Mesodermal cell (in vitro differentiated cells): ENCODE measurements around the gene GPX3.

ENCODE experiments used
- H3K27ac ChIP-seq: 2 replicates; pipeline ENCODE4 v1.7.0; 2013; ENCODE audit warnings: mild to moderate bottlenecking, low read depth, low read length, moderate library complexity; ENCODE audit not compliant: severe bottlenecking
- H3K36me3 ChIP-seq: 2 replicates; pipeline ENCODE4 v1.7.1; 2013; ENCODE audit warnings: mild to moderate bottlenecking, low read length, moderate library complexity; ENCODE audit not compliant: control insufficient read depth, insufficient read depth
- H3K4me1 ChIP-seq: one replicate; pipeline ENCODE4 v1.7.1; 2013; ENCODE audit warnings: mild to moderate bottlenecking, low read length; ENCODE audit not compliant: insufficient read depth, control insufficient read depth, poor library complexity, severe bottlenecking
- H3K4me3 ChIP-seq: 2 replicates; pipeline ENCODE4 v1.7.0; 2013; ENCODE audit warnings: low read length, control low read depth, mild to moderate bottlenecking; ENCODE audit not compliant: insufficient read depth, poor library complexity, severe bottlenecking; ENCODE audit errors: extremely low read depth
- H3K9me3 ChIP-seq: 2 replicates; pipeline ENCODE4 v1.7.1; 2013; ENCODE audit warnings: mild to moderate bottlenecking, low read length, moderate library complexity; ENCODE audit not compliant: control insufficient read depth
- WGBS, 2 experiments: methylation state at CpG; one replicate each; pipeline ENCODE4 v1.1.5; 2013; ENCODE audit warnings: missing lambda C conversion rate in 2 of 2; ENCODE audit not compliant: insufficient coverage in 2 of 2; 5-methylcytosine and 5-hydroxymethylcytosine counted together

GPX3 gene

DNA sequence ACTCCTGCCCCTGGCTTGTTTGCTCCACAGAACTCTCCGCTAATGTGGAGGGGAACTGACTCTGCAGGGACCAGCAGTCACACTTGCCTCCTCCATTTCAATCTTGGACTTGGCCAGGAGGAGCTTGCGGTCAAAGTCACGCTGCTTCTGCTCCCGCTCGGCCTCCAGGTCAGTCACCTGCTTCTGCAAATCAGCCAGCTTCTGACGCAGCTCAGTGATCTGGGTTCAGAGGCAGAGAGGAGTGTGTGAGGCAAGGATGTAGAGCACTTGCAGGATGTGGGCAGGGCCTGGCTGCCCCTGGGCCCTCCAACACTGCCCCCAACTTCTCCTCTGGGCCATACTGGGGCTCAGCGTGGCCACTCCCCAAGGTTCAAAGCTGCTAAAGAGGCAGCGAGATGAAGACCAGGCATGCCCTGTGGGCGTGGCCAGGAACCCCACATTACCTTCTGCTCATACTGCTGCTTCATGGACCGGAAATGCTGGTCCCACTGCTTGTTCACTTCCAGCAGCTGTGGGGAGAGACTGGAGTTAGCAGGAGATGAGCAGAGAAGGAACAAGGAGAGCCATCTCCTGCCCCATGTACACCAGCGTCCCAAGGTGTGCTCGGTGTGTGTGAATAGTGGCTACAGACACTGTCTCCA, 22.2 kb downstream of the GPX3 start:
- 95 to 96% methylated on average over 9 to 10 of the region's 12 CpGs for WGBS, 2 experiments
- peaks cover 15% of the 10 kb centered on the region for H3K4me1 ChIP-seq
- no peak overlapping the region for H3K4me3 ChIP-seq
- no peaks in the 10 kb centered on the region for H3K9me3 ChIP-seq
- H3K27ac ChIP-seq = no peak overlapping the region
- H3K36me3 ChIP-seq = peaks cover 91% of the 10 kb centered on the region

GRCh38 chr5:151047814-151048425, 27.5 kb downstream of the GPX3 start:
- WGBS, 2 experiments = 77 to 83% methylated on average over 9 to 11 of the region's 13 CpGs
- Histone ChIP-seq H3K4me1 (peaks cover 14% of the 10 kb centered on the region), H3K4me3 (no peak overlapping the region), H3K27ac (no peak overlapping the region), H3K9me3 (no peaks in the 10 kb centered on the region), H3K36me3 (peaks cover 80% of the 10 kb centered on the region)

GRCh38 chr5:151048526-151048925, 28.1 kb downstream of the GPX3 start:
- Histone ChIP-seq H3K36me3 (peaks cover 76% of the 10 kb centered on the region), H3K27ac (no peak overlapping the region), H3K4me1 (peaks cover 14% of the 10 kb centered on the region), H3K9me3 (no peaks in the 10 kb centered on the region), H3K4me3 (no peak overlapping the region)
- 82 to 85% methylated on average over 4 to 6 of the region's 7 CpGs for WGBS, 2 experiments

- no peaks in the 10 kb centered on the region for H3K9me3 ChIP-seq
- H3K27ac ChIP-seq = no peak overlapping the region
- H3K4me1 ChIP-seq = peaks cover 14% of the 10 kb centered on the region
- no peak overlapping the region for H3K4me3 ChIP-seq
- 94 to 100% methylated on average over 3 to 4 of the region's 6 CpGs for WGBS, 2 experiments
- H3K36me3 ChIP-seq = peaks cover 66% of the 10 kb centered on the region
These were observed 30.9 kb downstream of the GPX3 start for GRCh38 chr5:151051066-151051930.

DNA sequence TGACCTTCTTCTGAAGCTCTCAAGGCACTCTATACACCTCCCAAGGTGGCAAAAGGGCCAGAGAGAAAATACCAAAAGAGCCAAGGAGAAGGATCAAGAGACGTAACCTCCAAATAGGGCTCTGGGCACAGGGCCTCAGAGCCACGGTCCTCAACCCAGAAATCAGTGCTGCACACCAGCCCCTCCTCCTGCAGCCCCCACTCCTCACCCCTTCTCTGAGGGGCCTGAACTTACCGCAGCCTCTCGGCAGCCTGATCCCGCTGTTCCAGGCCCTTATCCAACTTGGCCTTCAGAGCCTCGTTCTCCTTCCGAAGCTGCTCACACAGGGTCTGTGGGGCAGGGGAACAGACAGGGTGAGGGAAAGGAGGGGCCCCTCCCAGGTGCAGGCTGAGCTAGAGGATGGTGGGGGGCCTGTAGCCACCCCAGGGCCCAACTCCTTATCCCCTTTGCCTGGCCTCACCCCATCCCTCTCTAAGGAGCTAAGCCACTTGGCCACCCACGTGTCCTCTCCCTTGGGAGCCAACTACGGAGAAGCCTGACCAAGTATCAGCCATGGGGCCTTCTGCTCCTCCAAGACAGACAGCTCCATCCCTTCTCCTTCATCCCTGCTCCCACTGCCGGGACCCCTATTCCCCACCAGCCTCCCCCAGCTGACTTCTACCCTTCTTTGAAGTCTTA, 31.7 kb downstream of the GPX3 start:
- Histone ChIP-seq H3K4me1 (peaks cover 14% of the 10 kb centered on the region), H3K4me3 (no peak overlapping the region), H3K27ac (no peak overlapping the region), H3K9me3 (no peaks in the 10 kb centered on the region), H3K36me3 (peaks cover 66% of the 10 kb centered on the region)
- 96% methylated on average over 5 to 7 of the region's 10 CpGs for WGBS, 2 experiments

- Histone ChIP-seq H3K4me1 (peaks cover 14% of the 10 kb centered on the region), H3K9me3 (no peaks in the 10 kb centered on the region), H3K4me3 (no peak overlapping the region), H3K27ac (no peak overlapping the region), H3K36me3 (peaks cover 62% of the 10 kb centered on the region)
- WGBS, 2 experiments = 88 to 90% methylated on average over 1 to 2 of the region's 3 CpGs
These were observed 32.4 kb downstream of the GPX3 start for GRCh38 chr5:151052836-151053235.

- H3K4me1 ChIP-seq = peaks cover 14% of the 10 kb centered on the region
- peaks cover 59% of the 10 kb centered on the region for H3K36me3 ChIP-seq
- 90 to 96% methylated on average over 2 to 3 of the region's 4 CpGs for WGBS, 2 experiments
- H3K27ac ChIP-seq = no peak overlapping the region
- no peaks in the 10 kb centered on the region for H3K9me3 ChIP-seq
- no peak overlapping the region for H3K4me3 ChIP-seq
These were observed 33.5 kb downstream of the GPX3 start for GRCh38 chr5:151053796-151054462.

GRCh38 chr5:151054709-151055108, 34.3 kb downstream of the GPX3 start:
- Histone ChIP-seq H3K27ac (no peak overlapping the region), H3K36me3 (peaks cover 58% of the 10 kb centered on the region)

GRCh38 chr5:151055336-151055735, 34.9 kb downstream of the GPX3 start:
- Histone ChIP-seq H3K4me1 (peaks cover 11% of the 10 kb centered on the region), H3K27ac (no peak overlapping the region), H3K4me3 (no peak overlapping the region), H3K36me3 (peaks cover 60% of the 10 kb centered on the region), H3K9me3 (no peaks in the 10 kb centered on the region)
- WGBS, 2 experiments = 92 to 98% methylated on average over 5 to 6 of the region's 6 CpGs

More at GRCh38 chr5:151054709-151055108, 34.3 kb downstream of the GPX3 start:
- H3K4me3 ChIP-seq = no peak overlapping the region
- 75 to 100% methylated on average over 1 to 2 of the region's 3 CpGs for WGBS, 2 experiments
- H3K4me1 ChIP-seq = peaks cover 11% of the 10 kb centered on the region
- H3K9me3 ChIP-seq = no peaks in the 10 kb centered on the region
